Uterus (tissue), 2 donors: ENCODE results near the gene HEG1.

Experiments
- CTCF ChIP-seq, 4 experiments: fragments of 200-600 bp in 2 of 4; fragments of 450-650 bp in 2 of 4; sonication (generic) in 2 of 4; IDR thresholded peaks; one replicate each; pipeline ENCODE4 v1.5.1; 2016 to 2019; ENCODE audit warnings: antibody characterized with exemption in 4 of 4, mild to moderate bottlenecking in 2 of 4, moderate library complexity in 1 of 4
- POLR2A ChIP-seq, 2 donors: fragments of 450-650 bp; IDR thresholded peaks; one replicate each; pipeline ENCODE4 v1.6.1; 2016; ENCODE audit warnings: antibody characterized with exemption in 2 of 2, mild to moderate bottlenecking in 1 of 2, moderate library complexity in 1 of 2

GRCh38 chr3:124993466-124993865, 62.3 kb downstream of the HEG1 start:
- TF ChIP-seq CTCF (IDR thresholded peaks at IDR 0.05), result no peak
- TF ChIP-seq POLR2A (IDR thresholded peaks at IDR 0.05), result no peak
